H1 (cell line): ENCODE measurements around the gene IL31RA. TPM values are rescaled to one million over a fixed set of nuclear protein-coding genes. Genes with fewer than 3 reads are reported as not detected.

Experiments
- JUND ChIP-seq: IDR thresholded peaks from 2 replicates; pipeline ENCODE4 v1.6.1; 2011; ENCODE audit warnings: mild to moderate bottlenecking, improper control_type of control experiment, low read length
- ZNF274 ChIP-seq: IDR thresholded peaks from 2 replicates; pipeline ENCODE4 v1.7.0; 2012; ENCODE audit warnings: low read length, borderline replicate concordance; ENCODE audit errors: extremely low read depth
- polyA plus RNA-seq, 7 experiments: library from polyadenylated mRNA; depleted of rRNA in 3 of 7; stranded (reverse) in 5 of 7; unstranded in 2 of 7; fragments of >200 nt in 5 of 7; fragments of 200-250 nt in 2 of 7; gene quantifications; 1 replicate in 5 of 7; 2 replicates in 1 of 7; 4 replicates in 1 of 7; pipeline versions ENCODE4 v1.2.1 to v1.2.3, GENCODE V29; 2011 to 2013; ENCODE audit warnings: missing spikeins in 2 of 7, mixed read lengths in 2 of 7
- total RNA-seq: library from RNA; stranded (reverse); fragmentation: NEBNext Ultra II Directional; extraction: Animal tissue kit (Norgen Biotek cat#: 25700); gene quantifications from 2 replicates; pipeline ENCODE4 v1.2.1, GENCODE V29; 2021

Gene IL31RA
- total and polyA plus RNA-seq, 2 of the 8 experiments (the other 6 are each of a cell fraction or from before 2014, with no cell fraction given): not detected

DNA sequence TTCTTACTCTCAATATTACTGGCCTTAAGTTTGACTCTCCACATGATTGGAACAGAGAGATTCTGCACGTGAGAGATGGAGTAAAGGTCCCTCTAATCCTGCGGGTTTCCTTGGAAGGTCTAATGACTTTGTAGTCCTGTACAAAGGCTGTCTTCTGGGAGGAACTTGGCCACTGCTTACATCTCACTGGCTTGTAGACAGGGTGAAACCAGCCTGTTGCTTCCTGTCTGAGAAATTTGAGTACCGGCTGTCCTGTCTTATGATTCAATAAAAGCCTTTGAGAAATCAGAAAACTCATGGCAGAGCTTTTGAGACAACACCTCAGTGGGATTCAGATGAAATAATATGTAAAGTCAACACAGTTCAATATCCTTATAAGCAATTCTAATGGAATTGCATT, 43.0 kb downstream of the IL31RA start (continued):
- TF ChIP-seq ZNF274 (no peak), JUND (no peak)
